Sigmoid colon (tissue), 7 donors: ENCODE measurements around the gene MTMR4. TPM values are rescaled to one million over a fixed set of nuclear protein-coding genes. Genes with fewer than 3 reads are reported as not detected.

ENCODE experiments used
- DNase-seq: peaks from one replicate; pipeline ENCODE4 v3.0.0-alpha.2; 2019
- H3K27ac ChIP-seq, 4 donors: fragments of 200-600 bp; sonication (generic); one replicate each; pipeline ENCODE4 v1.5.1; 2016 to 2019; ENCODE audit warnings: mild to moderate bottlenecking in 1 of 4
- H3K27me3 ChIP-seq, 3 donors: fragments of 200-600 bp; sonication (generic); one replicate each; pipeline ENCODE4 v1.5.1; 2019; ENCODE audit warnings: mild to moderate bottlenecking in 1 of 3
- H3K36me3 ChIP-seq, 4 donors: fragments of 200-600 bp; sonication (generic); one replicate each; pipeline ENCODE4 v1.5.1; 2016 to 2019
- H3K4me1 ChIP-seq, 4 donors: fragments of 200-600 bp; sonication (generic); one replicate each; pipeline ENCODE4 v1.5.1; 2017 to 2019
- H3K4me3 ChIP-seq, 4 donors: fragments of 200-600 bp; sonication (generic); one replicate each; pipeline ENCODE4 v1.5.1; 2017 to 2019; ENCODE audit warnings: mild to moderate bottlenecking in 2 of 4, moderate library complexity in 1 of 4
- H3K9me3 ChIP-seq, 4 donors: fragments of 200-600 bp in 3 of 4; sonication (generic) in 3 of 4; one replicate each; pipeline versions ENCODE4 v1.5.1 to v1.6.1; 2013 to 2019
- EP300 ChIP-seq, 4 donors: sonication (generic); formaldehyde crosslinking; IDR thresholded peaks; one replicate each; pipeline ENCODE4 v1.6.1; 2017; ENCODE audit warnings: antibody characterized with exemption in 4 of 4
- POLR2A ChIP-seq, 2 donors: fragments of 450-650 bp; IDR thresholded peaks; one replicate each; pipeline ENCODE4 v1.6.1; 2016; ENCODE audit warnings: antibody characterized with exemption in 2 of 2, mild to moderate bottlenecking in 2 of 2, moderate library complexity in 2 of 2
- POLR2AphosphoS5 ChIP-seq, 4 donors: sonication (generic); formaldehyde crosslinking; IDR thresholded peaks; one replicate each; pipeline ENCODE4 v1.6.1; 2017; ENCODE audit warnings: antibody characterized with exemption in 4 of 4
- WGBS, 2 donors: extraction: QIAGEN DNeasy Blood & Tissue Kit; methylation state at CpG; one replicate each; pipeline ENCODE4 v1.1.7; 2013; 5-methylcytosine and 5-hydroxymethylcytosine counted together
- intact Hi-C: fragments of 100-400 bp; cut with DNase I; formaldehyde crosslinking; loops from one replicate; pipeline ENCODE4 v1.15.1; 2023
- polyA plus RNA-seq, 3 donors: library from polyadenylated mRNA; stranded (reverse); fragments of 200-250 nt; gene quantifications; one replicate each; pipeline ENCODE4 v1.2.3, GENCODE V29; 2013
- total RNA-seq, 4 donors: library from RNA; depleted of rRNA; stranded (reverse); fragments of >200 nt; gene quantifications; one replicate each; pipeline ENCODE4 v1.1.0, GENCODE V29; 2016
- TF ChIP-seq, protein P1 (sequence below), 4 experiments: fragments of 450-650 bp in 3 of 4; fragments of 200-600 bp in 1 of 4; IDR thresholded peaks; one replicate each; pipeline ENCODE4 v1.5.1; 2016 to 2019; ENCODE audit warnings: antibody characterized with exemption in 4 of 4, mild to moderate bottlenecking in 3 of 4, moderate library complexity in 2 of 4
- donor health status: healthy with polysubstance abuse.
- donor health status: Bipolar disorder and iron deficiency.
- donor health status: healthy.

MTMR4 gene
- total and polyA plus RNA-seq, 7 donors, result 6.0 to 28.5 (median 22.6) TPM

DNA sequence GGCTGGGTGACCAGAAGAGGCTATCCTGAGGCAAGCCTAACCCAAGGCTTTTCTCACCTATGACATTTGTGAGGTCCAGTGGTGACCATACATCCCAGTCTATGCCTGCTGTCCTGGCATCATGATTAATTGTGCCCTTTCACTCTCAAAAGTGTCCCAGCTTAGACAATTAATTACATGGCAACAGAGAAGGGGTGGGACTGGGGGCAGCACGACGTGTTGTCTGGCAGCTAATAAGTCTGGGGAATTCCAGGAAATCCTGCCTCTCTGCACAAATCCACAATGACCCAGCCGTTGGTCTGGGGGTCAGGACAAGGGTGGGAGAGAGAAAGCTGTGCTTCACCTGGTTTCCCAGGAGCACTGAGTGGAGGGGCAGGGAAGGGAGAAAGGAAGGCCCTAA, 14.0 kb upstream of the MTMR4 start:
- H3K4me3 ChIP-seq, result no peak overlapping the region
- H3K36me3 ChIP-seq, result no peaks in the 10 kb centered on the region
- peaks cover 0 to 14% (median 8%) of the 10 kb centered on the region in 4 donors for H3K4me1 ChIP-seq
- 51 to 57% methylated on average over 3 of the region's 3 CpGs for WGBS, 2 donors
- no peaks in the 10 kb centered on the region for H3K27me3 ChIP-seq
- no peaks in the 10 kb centered on the region for H3K9me3 ChIP-seq
- peak overlapping the region in 2 of 4 donors; percentile 9 to 34 for H3K27ac ChIP-seq
- TF ChIP-seq EP300 (IDR thresholded peaks at IDR 0.05) (no peak), POLR2AphosphoS5 (IDR thresholded peaks at IDR 0.05) (no peak), POLR2A (IDR thresholded peaks at IDR 0.05) (no peak)
- TF ChIP-seq, protein P1, sequence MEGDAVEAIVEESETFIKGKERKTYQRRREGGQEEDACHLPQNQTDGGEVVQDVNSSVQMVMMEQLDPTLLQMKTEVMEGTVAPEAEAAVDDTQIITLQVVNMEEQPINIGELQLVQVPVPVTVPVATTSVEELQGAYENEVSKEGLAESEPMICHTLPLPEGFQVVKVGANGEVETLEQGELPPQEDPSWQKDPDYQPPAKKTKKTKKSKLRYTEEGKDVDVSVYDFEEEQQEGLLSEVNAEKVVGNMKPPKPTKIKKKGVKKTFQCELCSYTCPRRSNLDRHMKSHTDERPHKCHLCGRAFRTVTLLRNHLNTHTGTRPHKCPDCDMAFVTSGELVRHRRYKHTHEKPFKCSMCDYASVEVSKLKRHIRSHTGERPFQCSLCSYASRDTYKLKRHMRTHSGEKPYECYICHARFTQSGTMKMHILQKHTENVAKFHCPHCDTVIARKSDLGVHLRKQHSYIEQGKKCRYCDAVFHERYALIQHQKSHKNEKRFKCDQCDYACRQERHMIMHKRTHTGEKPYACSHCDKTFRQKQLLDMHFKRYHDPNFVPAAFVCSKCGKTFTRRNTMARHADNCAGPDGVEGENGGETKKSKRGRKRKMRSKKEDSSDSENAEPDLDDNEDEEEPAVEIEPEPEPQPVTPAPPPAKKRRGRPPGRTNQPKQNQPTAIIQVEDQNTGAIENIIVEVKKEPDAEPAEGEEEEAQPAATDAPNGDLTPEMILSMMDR (IDR thresholded peaks at IDR 0.05), result no peak
- DNase-seq, result no peak
- intact Hi-C loops, result no loop called here

DNA sequence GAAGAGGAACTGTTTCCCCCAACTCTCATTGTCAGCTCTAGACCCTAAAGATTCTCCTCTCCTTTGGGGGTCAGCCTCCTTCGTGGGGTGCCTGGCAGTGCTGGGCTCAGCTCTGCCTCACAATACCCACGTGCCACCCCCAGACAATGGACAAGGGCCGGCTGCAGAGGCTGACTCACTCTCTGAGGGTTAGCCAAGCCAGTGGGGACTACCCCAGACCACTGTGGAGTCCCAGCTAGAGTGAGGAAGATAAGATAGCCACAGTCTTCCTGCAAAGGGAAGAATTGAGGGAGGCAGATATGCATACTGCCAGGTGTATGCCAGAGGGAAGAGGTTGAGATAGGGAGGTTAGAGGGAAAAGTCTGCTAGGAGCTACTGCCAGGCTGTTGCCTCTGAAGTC, 13.5 kb upstream of the MTMR4 start:
- Histone ChIP-seq H3K27ac (no peak overlapping the region), H3K9me3 (no peaks in the 10 kb centered on the region), H3K27me3 (no peaks in the 10 kb centered on the region), H3K4me1 (peaks cover 0 to 14% (median 8%) of the 10 kb centered on the region in 4 donors), H3K36me3 (no peaks in the 10 kb centered on the region), H3K4me3 (no peak overlapping the region)
- TF ChIP-seq, protein P1 (IDR thresholded peaks at IDR 0.05), result no peak
- TF ChIP-seq POLR2A (IDR thresholded peaks at IDR 0.05), result no peak
- no peak for TF ChIP-seq POLR2AphosphoS5 (IDR thresholded peaks at IDR 0.05)
- no peak for TF ChIP-seq EP300 (IDR thresholded peaks at IDR 0.05)
- WGBS, 2 donors, result 70 to 71% methylated on average over 3 of the region's 3 CpGs
- intact Hi-C loops, result no loop called here
- DNase-seq, result no peak

GRCh38 chr17:58527306-58527705, 12.9 kb upstream of the MTMR4 start:
- Histone ChIP-seq H3K4me1 (peaks cover 0 to 10% (median 4%) of the 10 kb centered on the region in 4 donors), H3K4me3 (no peak overlapping the region), H3K36me3 (no peaks in the 10 kb centered on the region), H3K27ac (no peak overlapping the region), H3K9me3 (no peaks in the 10 kb centered on the region), H3K27me3 (no peaks in the 10 kb centered on the region)
- DNase-seq, result no peak
- intact Hi-C loops, result no loop called here
- TF ChIP-seq POLR2A (IDR thresholded peaks at IDR 0.05), result no peak
- TF ChIP-seq POLR2AphosphoS5 (IDR thresholded peaks at IDR 0.05), result no peak
- TF ChIP-seq, protein P1 (IDR thresholded peaks at IDR 0.05), result no peak
- no peak for TF ChIP-seq EP300 (IDR thresholded peaks at IDR 0.05)
- 80 to 82% methylated on average over 2 of the region's 2 CpGs for WGBS, 2 donors

GRCh38 chr17:58525239-58525638, 10.8 kb upstream of the MTMR4 start:
- no peaks in the 10 kb centered on the region for H3K9me3 ChIP-seq
- WGBS, 2 donors, result 64% methylated on average over 3 of the region's 3 CpGs
- H3K4me1 ChIP-seq, result no peaks in the 10 kb centered on the region
- no peaks in the 10 kb centered on the region for H3K27me3 ChIP-seq
- peak overlapping the region; percentile 45 to 59 (median 52) for H3K27ac ChIP-seq
- H3K4me3 ChIP-seq, result no peak overlapping the region
- intact Hi-C loops, result no loop called here
- no peaks in the 10 kb centered on the region for H3K36me3 ChIP-seq
- DNase-seq, result peak; percentile 76
- TF ChIP-seq POLR2AphosphoS5 (IDR thresholded peaks at IDR 0.05) (peak in 1 of 4 donors; percentile 19), EP300 (IDR thresholded peaks at IDR 0.05) (peak in 1 of 4 donors; percentile 3)
- TF ChIP-seq, protein P1 (IDR thresholded peaks at IDR 0.05), result no peak

- Histone ChIP-seq H3K9me3 (no peaks in the 10 kb centered on the region), H3K27me3 (no peaks in the 10 kb centered on the region), H3K36me3 (no peaks in the 10 kb centered on the region), H3K4me3 (no peak overlapping the region), H3K27ac (no peak overlapping the region), H3K4me1 (peaks cover 0 to 22% (median 19%) of the 10 kb centered on the region in 4 donors)
- intact Hi-C loops, result no loop called here
- no peak for DNase-seq
- TF ChIP-seq, protein P1 (IDR thresholded peaks at IDR 0.05), result no peak
- TF ChIP-seq POLR2AphosphoS5 (IDR thresholded peaks at IDR 0.05) (no peak), EP300 (IDR thresholded peaks at IDR 0.05) (no peak), POLR2A (IDR thresholded peaks at IDR 0.05) (no peak)
- 95% methylated on average over 10 of the region's 10 CpGs for WGBS, 2 donors
Observed at GRCh38 chr17:58521680-58522079, 7.2 kb upstream of the MTMR4 start.
